Esophagus (tissue), 2 donors: ENCODE data around the gene MYRIP. TPM values are rescaled to one million over a fixed set of nuclear protein-coding genes. Genes with fewer than 3 reads are reported as not detected.
A peak's percentile ranks its signal among the peaks of the same experiment; 100 is the strongest.

Experiments used
- H3K27ac ChIP-seq, 2 donors: one replicate each; pipeline ENCODE4 v1.5.1; 2013; ENCODE audit warnings: low read depth in 2 of 2, mild to moderate bottlenecking in 2 of 2, inconsistent platforms in 1 of 2, low read length in 1 of 2, moderate library complexity in 1 of 2
- H3K27me3 ChIP-seq, 2 donors: one replicate each; pipeline ENCODE4 v1.6.1; 2013; ENCODE audit warnings: low read length in 2 of 2, control low read depth in 1 of 2, mild to moderate bottlenecking in 1 of 2; ENCODE audit not compliant: insufficient read depth in 2 of 2, control insufficient read depth in 1 of 2
- H3K36me3 ChIP-seq, 2 donors: one replicate each; pipeline ENCODE4 v1.6.1; 2013; ENCODE audit warnings: low read length in 1 of 2; ENCODE audit not compliant: control insufficient read depth in 2 of 2, insufficient read depth in 2 of 2
- H3K4me1 ChIP-seq, 2 donors: one replicate each; pipeline ENCODE4 v1.6.1; 2013; ENCODE audit warnings: low read length in 1 of 2; ENCODE audit not compliant: control insufficient read depth in 2 of 2, insufficient read depth in 2 of 2
- H3K4me3 ChIP-seq, 2 donors: one replicate each; pipeline ENCODE4 v1.5.1; 2013; ENCODE audit warnings: low read length in 2 of 2, mild to moderate bottlenecking in 2 of 2, low read depth in 1 of 2, moderate library complexity in 1 of 2
- H3K9me3 ChIP-seq, 2 donors: one replicate each; pipeline ENCODE4 v1.6.1; 2013; ENCODE audit warnings: mild to moderate bottlenecking in 2 of 2, low read depth in 1 of 2, low read length in 1 of 2, moderate library complexity in 1 of 2; ENCODE audit not compliant: control insufficient read depth in 2 of 2, insufficient read depth in 1 of 2
- WGBS, 2 donors: extraction: QIAGEN DNeasy Blood & Tissue Kit; methylation state at CpG; one replicate each; pipeline ENCODE4 v1.1.7; 2013; 5-methylcytosine and 5-hydroxymethylcytosine counted together
- polyA plus RNA-seq, 2 donors: library from polyadenylated mRNA; stranded (reverse); fragments of 200-250 nt; gene quantifications; one replicate each; pipeline ENCODE4 v1.2.3, GENCODE V29; 2013
- donor health status: healthy with polysubstance abuse.
- donor health status: Bipolar disorder and iron deficiency.

MYRIP gene
- polyA plus RNA-seq, 2 donors, result 0.29 to 0.55 TPM

GRCh38 chr3:40308725-40309417 lies 499.5 kb downstream of the MYRIP start:
- Histone ChIP-seq H3K27ac (peak overlapping the region; percentile 79 to 86), H3K36me3 (peaks cover 2 to 3% of the 10 kb centered on the region in 2 donors), H3K4me3 (peak overlapping the region; percentile 53 to 93), H3K9me3 (no peaks in the 10 kb centered on the region), H3K27me3 (no peaks in the 10 kb centered on the region), H3K4me1 (no peaks in the 10 kb centered on the region)
- 19% methylated on average over 20 of the region's 20 CpGs for WGBS, 2 donors

- no peaks in the 10 kb centered on the region for H3K27me3 ChIP-seq
- H3K4me3 ChIP-seq, result peak within 1 kb of the TSS; percentile 89 to 93
- 0% methylated on average over 46 to 50 of the region's 50 CpGs for whole genome bisulfite sequencing, 2 donors
- peak within 1 kb of the TSS; percentile 90 to 96 for H3K27ac ChIP-seq
- H3K4me1 ChIP-seq, result no peaks in the 10 kb centered on the region
- H3K36me3 ChIP-seq, result peaks cover 4 to 5% of the 10 kb centered on the region in 2 donors
- H3K9me3 ChIP-seq, result no peaks in the 10 kb centered on the region
Observed at GRCh38 chr3:40309418-40309924, 500.1 kb downstream of the MYRIP start, which contains the start of gene EIF1B. TSS of gene EIF1B (plus strand) at chr3:40309707. CDS start at chr3:40309942, 235 bp downstream.
